RWPE2 (cell line): ENCODE measurements around the gene SMCO1.

Experiments
- ATAC-seq: fragments of 200-7000 bp; cut with Tn5 transposase; 3 replicates; pipeline ENCODE4 v1.9.1; 2021; ENCODE audit warnings: low read depth
- DNase-seq: peaks from one replicate; pipeline ENCODE4 v3.0.0-alpha.2; 2020; ENCODE audit warnings: low spot score
- H3K27ac ChIP-seq: fragments of 450-650 bp; 2 replicates; pipeline ENCODE4 v1.5.1; 2017; ENCODE audit warnings: mild to moderate bottlenecking; ENCODE audit not compliant: poor library complexity, severe bottlenecking
- H3K27me3 ChIP-seq: fragments of 250-450 bp; sonication (Bioruptor Pico); 2 replicates; pipeline ENCODE4 v1.5.1; 2021; ENCODE audit warnings: mild to moderate bottlenecking, moderate library complexity; ENCODE audit not compliant: insufficient read depth, poor library complexity, severe bottlenecking
- H3K36me3 ChIP-seq: fragments of 250-450 bp; sonication (Bioruptor Pico); 2 replicates; pipeline ENCODE4 v1.5.1; 2020; ENCODE audit warnings: low read depth, mild to moderate bottlenecking, moderate library complexity
- H3K4me1 ChIP-seq: fragments of 250-450 bp; sonication (Bioruptor Pico); 2 replicates; pipeline ENCODE4 v1.5.1; 2021; ENCODE audit warnings: mild to moderate bottlenecking, moderate library complexity; ENCODE audit not compliant: insufficient read depth, poor library complexity, severe bottlenecking
- H3K4me3 ChIP-seq: fragments of 250-450 bp; sonication (Bioruptor Pico); 2 replicates; pipeline ENCODE4 v1.5.1; 2021; ENCODE audit warnings: mild to moderate bottlenecking, moderate library complexity; ENCODE audit not compliant: severe bottlenecking
- H3K9me3 ChIP-seq: fragments of 250-450 bp; sonication (Bioruptor Pico); 2 replicates; pipeline ENCODE4 v1.5.1; 2021; ENCODE audit warnings: mild to moderate bottlenecking, moderate library complexity; ENCODE audit not compliant: severe bottlenecking
- TF ChIP-seq, protein P1 (sequence below): fragments of 450-650 bp; IDR thresholded peaks from one replicate; pipeline ENCODE4 v1.5.1; 2017; ENCODE audit warnings: mild to moderate bottlenecking, moderate library complexity; ENCODE audit not compliant: poor library complexity, severe bottlenecking

The SMCO1 gene, protein sequence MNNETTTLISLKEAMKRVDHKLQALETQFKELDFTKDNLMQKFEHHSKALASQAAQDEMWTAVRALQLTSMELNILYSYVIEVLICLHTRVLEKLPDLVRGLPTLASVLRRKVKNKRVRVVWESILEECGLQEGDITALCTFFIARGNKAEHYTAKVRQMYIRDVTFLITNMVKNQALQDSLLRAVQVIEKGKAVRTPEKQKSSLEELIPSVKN

DNA sequence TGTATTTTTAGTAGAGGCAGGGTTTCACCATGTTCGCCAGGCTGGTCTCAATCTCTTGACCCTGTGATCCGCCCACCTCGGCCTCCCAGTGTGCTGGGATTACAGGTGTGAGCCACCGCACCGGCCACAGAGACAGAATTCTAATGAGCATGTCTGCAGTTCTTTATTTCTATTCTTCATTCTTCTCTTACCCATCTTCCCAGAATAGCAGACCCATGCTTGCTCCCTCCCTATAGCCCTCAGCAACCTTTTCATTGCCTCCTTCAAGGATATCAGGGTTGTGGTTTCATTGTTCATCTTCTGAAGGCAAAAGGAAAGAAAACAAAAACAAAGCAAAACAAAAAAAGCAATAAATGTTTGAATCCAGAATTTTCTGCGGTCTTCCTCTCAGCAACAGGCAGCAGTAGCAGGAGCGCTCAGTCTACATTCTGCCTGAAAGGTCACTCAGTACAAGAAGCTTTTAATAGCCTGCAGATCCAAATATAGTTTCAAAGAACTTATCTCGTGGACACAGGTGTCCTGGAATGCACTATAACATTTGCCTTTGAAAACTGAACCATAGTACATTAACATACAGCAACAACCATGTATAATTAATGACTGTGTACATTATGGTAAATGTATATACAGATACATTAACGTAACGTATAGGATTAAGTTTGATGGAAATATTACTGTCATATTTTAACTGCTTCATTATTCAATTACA lies at the start of gene SMCO1:
TSS of gene SMCO1 (minus strand) at position 434 of the 709 bp plus-strand sequence. CDS start at position 297, 137 bp downstream.
- Histone ChIP-seq H3K27ac (no peak within 1 kb of the TSS), H3K36me3 (no peaks in the 10 kb centered on the region), H3K4me3 (no peak within 1 kb of the TSS), H3K27me3 (no peaks in the 10 kb centered on the region), H3K4me1 (no peaks in the 10 kb centered on the region), H3K9me3 (peaks cover 11% of the 10 kb centered on the region)
- TF ChIP-seq, protein P1, sequence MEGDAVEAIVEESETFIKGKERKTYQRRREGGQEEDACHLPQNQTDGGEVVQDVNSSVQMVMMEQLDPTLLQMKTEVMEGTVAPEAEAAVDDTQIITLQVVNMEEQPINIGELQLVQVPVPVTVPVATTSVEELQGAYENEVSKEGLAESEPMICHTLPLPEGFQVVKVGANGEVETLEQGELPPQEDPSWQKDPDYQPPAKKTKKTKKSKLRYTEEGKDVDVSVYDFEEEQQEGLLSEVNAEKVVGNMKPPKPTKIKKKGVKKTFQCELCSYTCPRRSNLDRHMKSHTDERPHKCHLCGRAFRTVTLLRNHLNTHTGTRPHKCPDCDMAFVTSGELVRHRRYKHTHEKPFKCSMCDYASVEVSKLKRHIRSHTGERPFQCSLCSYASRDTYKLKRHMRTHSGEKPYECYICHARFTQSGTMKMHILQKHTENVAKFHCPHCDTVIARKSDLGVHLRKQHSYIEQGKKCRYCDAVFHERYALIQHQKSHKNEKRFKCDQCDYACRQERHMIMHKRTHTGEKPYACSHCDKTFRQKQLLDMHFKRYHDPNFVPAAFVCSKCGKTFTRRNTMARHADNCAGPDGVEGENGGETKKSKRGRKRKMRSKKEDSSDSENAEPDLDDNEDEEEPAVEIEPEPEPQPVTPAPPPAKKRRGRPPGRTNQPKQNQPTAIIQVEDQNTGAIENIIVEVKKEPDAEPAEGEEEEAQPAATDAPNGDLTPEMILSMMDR: no peak
- ATAC-seq (no peak), DNase-seq (no peak)

DNA sequence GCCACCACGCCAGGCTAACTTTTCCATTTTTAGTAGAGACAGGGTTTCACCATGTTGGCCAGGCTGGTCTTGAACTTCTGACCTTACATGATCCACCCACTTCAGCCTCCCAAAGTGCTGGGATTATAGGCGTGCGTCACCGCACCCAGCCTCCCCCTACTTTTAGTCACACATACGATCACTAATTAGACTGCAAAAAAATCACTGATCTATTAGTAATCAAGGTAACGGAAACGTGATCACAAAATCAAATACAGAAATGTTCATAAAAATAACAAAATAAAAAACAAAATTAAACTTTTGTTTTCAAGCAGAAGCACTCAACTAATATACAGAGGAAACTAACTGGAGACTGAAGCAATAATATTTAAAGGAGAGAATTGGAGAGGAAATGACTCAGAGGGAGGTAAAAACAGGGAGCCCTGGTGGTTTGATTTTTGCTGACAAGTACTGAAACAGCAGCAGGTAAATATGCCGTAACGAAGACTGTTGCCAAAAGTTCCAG lies 48.6 kb upstream of the SMCO1 start:
- ATAC-seq: peak; percentile 59

DNA sequence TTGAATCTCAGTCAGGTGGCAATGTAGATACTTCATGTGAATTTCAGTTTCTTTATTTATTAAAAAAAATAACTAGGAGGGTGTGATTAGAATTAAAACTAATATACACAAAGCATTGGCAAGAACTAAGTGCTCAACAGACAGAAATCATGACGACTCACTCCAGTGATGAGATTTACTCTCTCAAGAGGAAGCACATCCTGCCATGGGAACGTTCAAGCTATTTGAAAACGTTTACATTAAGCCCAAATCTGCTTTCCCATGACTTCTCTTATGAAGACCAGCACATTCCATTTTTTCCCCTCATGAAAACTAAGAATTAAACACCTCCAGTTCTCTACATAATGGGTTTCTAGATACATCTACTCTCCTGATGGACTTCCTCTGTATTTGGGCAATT lies 44.7 kb upstream of the SMCO1 start:
- TF ChIP-seq, protein P1: no peak
- ATAC-seq (no peak), DNase-seq (no peak)
- Histone ChIP-seq H3K36me3 (peaks cover 15% of the 10 kb centered on the region), H3K4me1 (peaks cover 15% of the 10 kb centered on the region), H3K27me3 (no peaks in the 10 kb centered on the region), H3K9me3 (no peaks in the 10 kb centered on the region), H3K4me3 (no peak overlapping the region), H3K27ac (peak overlapping the region; percentile 16)

More for the DNA sequence above, 48.6 kb upstream of the SMCO1 start:
- peaks cover 23% of the 10 kb centered on the region for H3K36me3 ChIP-seq
- H3K9me3 ChIP-seq: no peaks in the 10 kb centered on the region
- H3K4me3 ChIP-seq: no peak overlapping the region
- H3K4me1 ChIP-seq: peaks cover 22% of the 10 kb centered on the region
- H3K27me3 ChIP-seq: no peaks in the 10 kb centered on the region
- TF ChIP-seq, protein P1: no peak
- DNase-seq: no peak
- H3K27ac ChIP-seq: peak overlapping the region; percentile 83

DNA sequence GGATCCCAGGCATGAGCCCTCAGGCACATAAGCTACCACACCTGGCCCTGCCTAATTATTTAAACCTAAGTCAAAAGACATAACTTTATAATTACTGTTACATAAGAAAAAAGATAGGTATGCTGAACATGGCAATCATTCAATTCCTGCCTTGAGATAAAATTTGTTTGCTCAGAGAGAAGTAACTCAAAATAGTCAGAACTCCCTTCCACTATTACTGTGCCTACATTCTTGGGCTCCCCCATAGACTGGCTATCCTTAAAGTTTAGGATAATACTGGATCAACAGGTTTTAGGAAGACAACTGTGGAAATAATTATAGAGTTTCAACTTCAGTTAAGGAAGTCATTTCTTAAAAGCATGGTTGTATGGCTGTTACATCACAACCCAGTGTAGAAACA lies 43.3 kb upstream of the SMCO1 start:
- H3K27ac ChIP-seq: no peak overlapping the region
- no peaks in the 10 kb centered on the region for H3K27me3 ChIP-seq
- peaks cover 15% of the 10 kb centered on the region for H3K36me3 ChIP-seq
- DNase-seq: no peak
- ATAC-seq: no peak
- H3K4me3 ChIP-seq: no peak overlapping the region
- TF ChIP-seq, protein P1: no peak
- peaks cover 5% of the 10 kb centered on the region for H3K4me1 ChIP-seq
- no peaks in the 10 kb centered on the region for H3K9me3 ChIP-seq
